Forelimb muscle (tissue), 1 donor: Measurements from ENCODE around the gene NEGR1. TPM values are rescaled to one million over a fixed set of nuclear protein-coding genes. Genes with fewer than 3 reads are reported as not detected.

Source experiments
- DNase-seq: peaks from one replicate; pipeline ENCODE4 v3.0.0-alpha.2; 2013; ENCODE audit warnings: low read depth
- polyA plus RNA-seq: library from polyadenylated mRNA; unstranded; fragments of 120-200 nt; gene quantifications from one replicate; pipeline ENCODE4 v1.2.1, GENCODE V29; 2013; ENCODE audit not compliant: insufficient read length

The NEGR1 gene
- polyA plus RNA-seq, 1 donor: 16.6 TPM

- DNase-seq: no peak
These were observed 793.6 kb downstream of the NEGR1 start for GRCh38 chr1:71488555-71489252.

GRCh38 chr1:71473331-71473730 is 809.0 kb downstream of the NEGR1 start:
- DNase-seq: no peak

GRCh38 chr1:71465093-71465492 is 817.2 kb downstream of the NEGR1 start:
- DNase-seq: no peak

DNA sequence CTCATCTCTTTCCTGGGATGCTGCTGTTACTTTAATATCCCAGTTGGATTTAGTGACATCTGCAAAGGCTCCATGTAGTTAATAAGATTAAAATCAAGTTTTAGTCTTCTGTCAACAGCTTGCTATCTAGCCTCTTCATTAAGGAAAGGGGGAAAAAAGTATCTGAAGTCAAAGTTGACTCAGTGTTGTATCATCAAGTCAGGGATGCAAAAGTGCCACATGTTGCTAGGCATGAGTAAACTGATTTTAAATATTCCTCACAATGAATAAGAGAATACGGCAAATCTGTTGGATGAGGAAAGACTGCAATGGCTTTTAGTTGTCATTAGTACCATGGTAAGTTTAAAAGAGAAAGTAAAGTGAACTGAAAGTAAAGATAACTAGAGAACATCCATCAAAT is 818.3 kb downstream of the NEGR1 start:
- DNase-seq: no peak

DNA sequence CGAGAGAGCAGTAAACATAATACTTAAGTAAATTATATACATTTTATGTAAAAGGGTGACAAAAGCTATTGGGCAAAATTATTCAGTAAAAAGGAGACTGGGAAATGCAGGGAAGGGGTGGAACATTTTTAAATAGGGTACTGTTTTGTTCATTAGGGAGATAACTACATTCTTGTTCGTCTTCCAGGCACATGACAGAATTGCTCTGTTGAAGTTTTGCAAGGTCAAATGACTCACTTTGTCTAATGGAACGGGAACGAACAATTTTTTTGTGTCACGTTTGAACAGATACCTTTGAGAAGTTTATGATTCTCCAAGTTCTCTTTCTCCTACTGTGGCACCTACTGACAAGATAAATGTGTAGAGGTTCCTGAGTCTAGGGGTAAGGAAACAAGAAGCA is 819.2 kb downstream of the NEGR1 start:
- DNase-seq: no peak

DNA sequence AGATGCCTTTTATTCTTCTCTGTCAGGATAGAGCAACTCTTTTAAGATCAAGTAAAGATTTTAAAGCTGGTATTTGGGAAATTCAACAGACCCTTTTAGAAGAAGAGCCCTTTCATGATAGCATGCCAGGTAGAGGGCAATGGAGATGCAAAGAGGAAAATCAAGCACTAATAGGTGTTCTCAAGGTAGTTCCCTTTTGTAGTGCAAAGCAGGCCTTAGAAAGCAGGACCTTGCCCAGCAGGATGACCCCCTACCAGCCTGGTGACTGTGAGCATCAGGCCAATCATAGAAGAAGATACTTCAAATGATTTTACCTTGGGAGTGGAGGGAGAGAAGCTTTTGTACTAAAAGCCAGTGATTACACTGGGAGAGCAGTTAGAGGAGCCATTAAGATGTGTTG is 820.1 kb downstream of the NEGR1 start:
- DNase-seq: no peak

GRCh38 chr1:71461416-71461815 is 820.9 kb downstream of the NEGR1 start:
- no peak for DNase-seq

GRCh38 chr1:71448444-71448843 is 833.9 kb downstream of the NEGR1 start:
- no peak for DNase-seq

DNA sequence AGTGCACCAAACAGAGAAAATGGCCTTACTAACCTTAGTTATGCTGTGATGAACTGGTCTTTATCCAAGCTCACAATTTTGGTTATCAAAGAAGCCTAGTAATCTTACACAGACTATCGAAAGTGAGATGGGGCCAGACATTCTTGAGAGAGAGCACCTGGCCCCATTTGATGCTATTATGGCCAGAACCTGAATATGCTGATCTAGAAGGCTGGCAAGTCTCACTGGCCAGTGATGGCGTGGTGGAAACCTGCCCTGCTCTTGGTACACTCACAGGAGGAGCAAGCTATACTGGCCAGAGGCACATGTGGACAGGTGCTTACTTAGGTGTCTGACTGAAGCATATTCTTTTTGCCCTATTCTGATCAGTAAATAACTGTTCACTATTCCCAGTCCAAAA is 843.7 kb downstream of the NEGR1 start:
- no peak for DNase-seq

GRCh38 chr1:71435951-71436350 is 846.4 kb downstream of the NEGR1 start:
- no peak for DNase-seq

- DNase-seq: no peak
These were observed 848.1 kb downstream of the NEGR1 start for GRCh38 chr1:71434240-71434639.

DNA sequence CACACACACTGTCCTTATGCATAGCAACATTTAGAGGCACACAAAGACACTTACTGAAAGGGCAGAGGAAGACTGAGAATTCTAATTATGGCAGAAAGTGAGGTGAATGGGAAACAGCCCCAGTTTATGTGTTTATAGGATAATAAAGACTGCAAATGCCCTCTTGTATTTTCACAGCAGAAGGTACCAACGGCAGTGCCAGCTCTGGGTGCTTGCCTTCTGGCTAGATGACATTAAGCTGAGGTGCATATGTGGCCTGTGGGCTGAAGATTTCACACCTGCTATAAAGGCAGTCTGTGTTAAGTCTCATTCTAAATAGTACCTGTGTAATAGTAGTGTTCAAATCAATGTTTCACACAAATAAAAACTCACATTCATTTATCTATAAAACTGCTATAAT is 854.3 kb downstream of the NEGR1 start:
- DNase-seq: no peak

DNA sequence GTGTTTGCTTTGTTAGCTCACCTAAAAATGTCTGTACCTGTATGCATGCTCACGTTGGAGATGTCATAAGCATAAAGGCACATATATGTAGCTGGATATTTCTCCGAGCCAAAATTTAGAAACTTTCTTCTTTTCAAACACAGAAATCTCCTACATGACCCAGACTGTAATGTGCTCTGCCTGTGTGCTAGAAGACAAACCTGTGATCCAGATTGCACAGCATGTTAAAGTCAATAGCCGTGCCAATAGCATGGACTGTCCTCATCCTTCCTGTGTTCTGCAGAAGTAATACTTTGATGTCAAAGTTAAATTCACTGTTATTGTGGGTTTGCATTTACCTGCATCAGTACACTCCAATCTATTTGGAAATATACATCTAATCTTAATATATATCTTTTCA is 855.3 kb downstream of the NEGR1 start:
- no peak for DNase-seq

DNA sequence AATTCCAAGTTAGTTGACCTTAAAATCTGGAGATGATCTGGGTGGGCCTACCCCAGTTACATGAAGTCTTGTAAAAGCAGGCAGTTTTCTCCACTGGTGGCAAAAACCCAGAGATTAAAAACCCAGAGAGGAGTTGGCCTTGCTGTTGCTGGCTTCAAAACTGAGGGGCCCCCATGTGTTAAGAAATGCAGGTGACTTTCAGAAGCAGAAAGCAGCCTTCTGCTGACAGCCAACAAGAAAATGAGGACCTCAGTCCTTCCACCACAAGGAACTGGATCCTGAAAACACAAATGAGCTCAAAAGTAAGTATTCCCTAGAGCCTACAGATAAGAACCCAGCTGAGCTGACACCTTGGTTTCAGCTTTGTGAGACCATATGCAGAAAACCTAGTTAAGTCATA is 857.8 kb downstream of the NEGR1 start:
- DNase-seq: no peak

GRCh38 chr1:71422221-71422620 is 860.1 kb downstream of the NEGR1 start:
- DNase-seq: no peak

GRCh38 chr1:71417421-71417820 is 864.9 kb downstream of the NEGR1 start:
- no peak for DNase-seq

DNA sequence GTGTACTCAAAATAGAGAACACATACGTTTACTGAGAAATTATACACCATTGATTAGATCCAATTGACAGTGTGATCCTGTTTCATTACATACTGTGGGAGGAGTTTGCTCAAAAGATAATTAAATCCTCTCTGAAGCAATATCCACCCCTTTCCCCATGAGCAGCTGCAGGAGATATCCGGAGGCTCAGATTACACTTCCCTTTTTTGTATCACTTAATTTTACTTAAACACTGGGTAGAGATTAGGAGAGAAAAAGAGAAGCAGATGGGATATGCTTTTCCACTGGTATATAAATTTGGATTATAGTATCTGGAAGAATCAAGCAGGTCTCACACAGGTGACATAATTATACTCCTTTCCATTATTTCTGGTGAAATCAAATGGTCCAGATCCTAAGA is 868.2 kb downstream of the NEGR1 start:
- DNase-seq: no peak

DNA sequence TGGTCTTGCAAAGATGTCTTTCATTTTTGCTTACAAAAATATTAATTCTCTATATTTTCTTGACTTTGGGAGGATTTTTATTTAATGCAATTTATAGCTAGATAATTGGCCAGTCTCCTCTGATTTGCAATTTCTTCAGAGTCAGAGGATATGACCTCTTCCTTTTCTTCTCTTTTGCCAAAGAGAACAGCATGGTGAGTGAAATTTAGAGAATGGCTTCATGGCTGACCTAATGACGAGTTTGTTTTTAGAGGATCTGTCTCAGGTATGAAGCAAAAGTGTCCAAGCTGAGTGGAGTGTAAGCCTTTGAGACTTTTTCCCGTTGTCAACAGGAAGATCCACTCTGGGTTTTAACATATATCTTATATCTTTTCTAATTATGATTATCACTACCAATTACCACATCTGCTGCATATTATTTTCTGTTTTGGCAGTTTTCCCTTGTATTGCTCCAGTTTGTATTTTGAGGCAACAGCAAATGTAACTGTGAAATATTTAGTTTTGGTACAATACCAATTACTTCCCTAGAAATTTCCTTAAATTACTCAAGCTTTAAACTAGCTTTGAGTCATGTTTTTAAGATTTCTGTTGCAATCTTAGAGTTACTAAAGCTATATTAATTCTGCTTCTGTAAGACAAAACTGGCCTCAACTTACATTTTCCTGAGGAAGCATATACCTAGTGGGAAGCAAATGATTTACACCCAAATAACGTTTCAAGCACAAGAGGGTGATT is 868.7 kb downstream of the NEGR1 start:
- no peak for DNase-seq

- no peak for DNase-seq
These were observed 882.3 kb downstream of the NEGR1 start for GRCh38 chr1:71400050-71400449.

DNA sequence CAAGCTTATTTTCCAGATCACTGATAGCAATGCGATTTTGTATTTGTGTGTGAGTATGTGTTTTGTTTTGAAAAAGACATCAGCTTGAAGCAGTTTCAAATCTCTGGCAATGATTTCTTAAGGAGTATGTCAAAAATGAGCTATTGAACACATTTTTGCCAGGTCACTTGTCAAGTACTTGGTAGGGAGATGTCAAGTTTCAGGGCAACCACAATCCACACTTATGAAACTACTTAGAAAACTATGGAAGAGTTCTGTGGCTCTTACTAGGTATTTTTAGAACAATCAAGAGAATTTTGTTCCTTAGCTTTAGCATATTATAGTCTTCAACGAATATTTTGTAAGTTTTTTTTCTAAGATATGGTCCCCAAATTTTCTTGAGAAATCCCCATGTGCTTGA is 882.7 kb downstream of the NEGR1 start:
- DNase-seq: no peak

DNA sequence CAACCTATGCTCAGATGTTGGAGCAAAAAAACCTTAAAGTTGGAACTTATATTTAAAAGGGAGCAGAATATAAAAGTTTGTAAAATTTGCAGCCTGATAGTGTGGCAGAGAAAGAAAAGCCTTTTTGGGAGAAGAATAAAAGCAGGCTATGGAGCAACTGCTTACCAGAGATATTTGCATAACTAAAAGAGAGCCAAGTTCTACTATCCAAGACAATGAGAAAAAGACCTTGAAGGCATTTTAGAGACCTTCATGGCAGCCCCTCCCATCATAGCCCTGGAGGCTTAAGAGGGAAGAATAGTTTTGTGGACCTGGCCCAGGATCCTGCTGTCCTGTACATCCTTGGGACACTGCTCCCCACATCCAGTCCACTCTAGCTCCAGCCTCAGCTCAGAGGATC is 889.0 kb downstream of the NEGR1 start:
- DNase-seq: no peak

DNA sequence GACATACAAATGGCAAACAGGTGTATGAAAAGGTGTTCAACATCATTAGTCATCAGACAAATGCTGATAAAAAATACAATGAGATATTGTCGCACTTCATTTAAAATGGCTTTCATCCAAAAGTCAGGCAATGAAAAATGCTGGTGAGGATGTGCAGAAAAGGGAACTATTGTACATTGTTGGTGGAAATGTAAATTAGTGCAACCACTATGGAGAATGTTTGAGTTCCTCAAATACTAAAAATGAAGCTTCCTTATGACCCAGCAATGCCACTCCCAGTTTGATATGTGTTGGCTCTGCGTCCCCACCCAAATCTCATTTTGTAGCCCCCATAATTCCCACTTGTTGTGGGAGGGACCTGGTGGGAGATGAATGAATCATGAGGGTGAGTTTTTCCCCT is 891.8 kb downstream of the NEGR1 start:
- no peak for DNase-seq

GRCh38 chr1:71377886-71378285 is 904.5 kb downstream of the NEGR1 start:
- no peak for DNase-seq

DNA sequence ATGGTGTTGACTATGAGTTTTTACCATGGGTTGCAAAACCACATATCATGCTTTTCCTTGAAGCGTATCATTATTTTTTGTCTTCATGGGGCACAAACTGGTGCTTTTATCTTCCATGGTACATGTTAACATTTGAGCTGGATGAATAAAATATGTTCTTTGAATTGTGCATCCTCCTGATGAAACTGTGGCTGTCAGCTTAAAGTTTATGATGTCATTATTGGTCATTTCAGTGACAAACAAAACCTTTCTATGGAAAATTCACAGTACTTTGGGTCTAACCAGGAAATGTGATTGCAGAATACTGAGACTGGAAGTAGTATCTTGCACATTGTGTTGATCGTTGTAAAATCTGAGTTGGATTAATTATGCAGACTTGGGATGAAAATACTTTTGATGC is 909.8 kb downstream of the NEGR1 start:
- no peak for DNase-seq
